GM23338 (cell line): ENCODE measurements around the gene SLC4A5. TPM values are rescaled to one million over a fixed set of nuclear protein-coding genes. Genes with fewer than 3 reads are reported as not detected.

Source experiments
- ATAC-seq: fragments of 200-7000 bp; cut with Tn5 transposase; 3 replicates; pipeline ENCODE4 v1.9.1; 2020
- DNase-seq: peaks from one replicate; pipeline ENCODE4 v3.0.0-alpha.2; 2015; ENCODE audit warnings: low spot score
- H2AFZ ChIP-seq: fragments of 200-600 bp; sonication (generic); 2 replicates; pipeline ENCODE4 v1.8.0; 2016; ENCODE audit warnings: antibody characterized with exemption, mild to moderate bottlenecking, moderate library complexity
- H3F3A ChIP-seq: fragments of 200-600 bp; sonication (generic); replicated peaks from 2 replicates; pipeline ENCODE4 v1.8.0; 2017; ENCODE audit warnings: antibody characterized with exemption, mixed run types, low read depth
- H3K27ac ChIP-seq: fragments of 200-600 bp; sonication (generic); 2 replicates; pipeline ENCODE4 v1.6.1; 2016; ENCODE audit warnings: low read depth
- H3K27me3 ChIP-seq: fragments of 200-600 bp; sonication (generic); 2 replicates; pipeline ENCODE4 v1.8.0; 2016; ENCODE audit warnings: mild to moderate bottlenecking, mixed run types, moderate library complexity; ENCODE audit not compliant: insufficient read depth
- H3K36me3 ChIP-seq: fragments of 200-600 bp; sonication (generic); 2 replicates; pipeline ENCODE4 v1.8.0; 2016; ENCODE audit warnings: mild to moderate bottlenecking; ENCODE audit not compliant: insufficient read depth
- H3K4me1 ChIP-seq: fragments of 200-600 bp; sonication (generic); 2 replicates; pipeline ENCODE4 v1.8.0; 2016; ENCODE audit warnings: mild to moderate bottlenecking, moderate library complexity; ENCODE audit not compliant: insufficient read depth
- H3K4me2 ChIP-seq: fragments of 200-600 bp; sonication (generic); 2 replicates; pipeline ENCODE4 v1.7.1; 2017; ENCODE audit warnings: mixed run types
- H3K4me3 ChIP-seq: fragments of 200-600 bp; sonication (generic); 2 replicates; pipeline ENCODE4 v1.6.1; 2016; ENCODE audit warnings: mixed run types
- H3K79me2 ChIP-seq: fragments of 200-600 bp; sonication (generic); replicated peaks from 2 replicates; pipeline ENCODE4 v1.8.0; 2017; ENCODE audit warnings: mild to moderate bottlenecking; ENCODE audit not compliant: insufficient read depth
- H3K9me2 ChIP-seq: fragments of 200-600 bp; sonication (generic); 2 replicates; pipeline ENCODE4 v1.8.0; 2017; ENCODE audit not compliant: insufficient read depth
- H4K20me1 ChIP-seq: fragments of 200-600 bp; sonication (generic); replicated peaks from 2 replicates; pipeline ENCODE4 v1.8.0; 2017; ENCODE audit warnings: mild to moderate bottlenecking; ENCODE audit not compliant: insufficient read depth
- H3K27ac Mint-ChIP-seq: 2 replicates; pipeline ENCODE4 v1.8.0; 2020; ENCODE audit warnings: inconsistent platforms, mild to moderate bottlenecking, moderate library complexity, mixed read lengths
- H3K27me3 Mint-ChIP-seq: 3 replicates; pipeline ENCODE4 v1.8.0; 2022; ENCODE audit warnings: low read depth, mild to moderate bottlenecking, moderate library complexity, mixed read lengths, inconsistent platforms; ENCODE audit not compliant: insufficient read depth, poor library complexity
- H3K36me3 Mint-ChIP-seq: 3 replicates; pipeline ENCODE4 v1.8.0; 2021; ENCODE audit warnings: low read depth, mild to moderate bottlenecking, inconsistent platforms, moderate library complexity, mixed read lengths
- H3K4me1 Mint-ChIP-seq: 3 replicates; pipeline ENCODE4 v1.8.0; 2020; ENCODE audit warnings: mild to moderate bottlenecking, inconsistent platforms, mixed read lengths
- H3K4me3 Mint-ChIP-seq: 3 replicates; pipeline ENCODE4 v1.8.0; 2021; ENCODE audit warnings: moderate library complexity, mild to moderate bottlenecking, inconsistent platforms, mixed read lengths
- H3K9me3 Mint-ChIP-seq: 3 replicates; pipeline ENCODE4 v1.8.0; 2020; ENCODE audit warnings: moderate library complexity, mild to moderate bottlenecking, inconsistent platforms, mixed read lengths
- CREB1 ChIP-seq: fragments of 250-450 bp; sonication (Bioruptor Pico); IDR thresholded peaks from 2 replicates; pipeline ENCODE4 v1.5.0; 2020; ENCODE audit warnings: low read depth, mild to moderate bottlenecking, moderate library complexity
- ETS1 ChIP-seq: IDR thresholded peaks from 2 replicates; pipeline ENCODE4 v1.6.1; 2016; ENCODE audit warnings: antibody characterized with exemption
- EZH2phosphoT487 ChIP-seq: fragments of 200-600 bp; sonication (generic); IDR thresholded peaks from one replicate; pipeline ENCODE4 v1.8.1; 2018; ENCODE audit warnings: antibody characterized with exemption; ENCODE audit not compliant: unreplicated experiment
- JUNB ChIP-seq: IDR thresholded peaks from one replicate; pipeline ENCODE4 v1.6.1; 2016; ENCODE audit warnings: antibody characterized with exemption; ENCODE audit not compliant: unreplicated experiment
- NANOG ChIP-seq: IDR thresholded peaks from 2 replicates; pipeline ENCODE4 v1.6.1; 2016; ENCODE audit warnings: antibody characterized with exemption, borderline replicate concordance
- POLR2AphosphoS5 ChIP-seq: IDR thresholded peaks from 2 replicates; pipeline ENCODE4 v1.6.1; 2016; ENCODE audit warnings: antibody characterized with exemption, low read depth
- STAT1 ChIP-seq: IDR thresholded peaks from one replicate; pipeline ENCODE4 v1.6.1; 2016; ENCODE audit warnings: antibody characterized with exemption; ENCODE audit not compliant: unreplicated experiment
- ZNF462 ChIP-seq: fragments of 250-450 bp; sonication (Bioruptor Pico); IDR thresholded peaks from 2 replicates; pipeline ENCODE4 v1.5.0; 2020; ENCODE audit warnings: mild to moderate bottlenecking, moderate library complexity
- polyA plus RNA-seq: library from polyadenylated mRNA; unstranded; fragments of >200 nt; fragmentation: Nextera tagmentation; extraction: Ambion mirVana; gene quantifications from 2 replicates; pipeline ENCODE4 v1.2.1, GENCODE V29; 2016
- total RNA-seq: library from RNA; depleted of rRNA; stranded (reverse); fragments of >200 nt; shearing (Covaris generic); gene quantifications from 2 replicates; pipeline ENCODE4 v1.2.3, GENCODE V29; 2014

Gene SLC4A5
- total and polyA plus RNA-seq, 2 experiments from 2014 or later = 0.24 to 0.70 TPM

- TF ChIP-seq ZNF462 (CRISPR knock-in tag) = no peak
- TF ChIP-seq STAT1 = no peak
- TF ChIP-seq NANOG = no peak
- TF ChIP-seq JUNB = no peak
- TF ChIP-seq ETS1 = no peak
- TF ChIP-seq CREB1 (CRISPR knock-in tag) = no peak
- TF ChIP-seq EZH2phosphoT487 = no peak
- no peak for TF ChIP-seq POLR2AphosphoS5
These were observed 45.8 kb downstream of the SLC4A5 start (continued) for GRCh38 chr2:74297391-74297790.

- no peaks in the 10 kb centered on the region for H3K36me3 ChIP-seq
- no peaks in the 10 kb centered on the region; the same call in 2 of the 3 replicates for H3K9me3 Mint-ChIP-seq
- peaks cover 7% of the 10 kb centered on the region for H3K27me3 Mint-ChIP-seq
- H4K20me1 ChIP-seq = no peaks in the 10 kb centered on the region
- no peaks in the 10 kb centered on the region for H3K79me2 ChIP-seq
- no peaks in the 10 kb centered on the region for H3F3A ChIP-seq
- no peak overlapping the region for H3K4me3 ChIP-seq
- no peak overlapping the region for H3K27ac Mint-ChIP-seq
- H3K36me3 Mint-ChIP-seq = no peaks in the 10 kb centered on the region
- H3K27me3 ChIP-seq = no peaks in the 10 kb centered on the region
- no peak overlapping the region for H2AFZ ChIP-seq
- H3K4me1 Mint-ChIP-seq = peaks cover 3% of the 10 kb centered on the region; the same call in 1 of the 3 replicates
- no peak for DNase-seq
- H3K4me3 Mint-ChIP-seq = no peak overlapping the region
- no peaks in the 10 kb centered on the region for H3K4me1 ChIP-seq
- no peak overlapping the region for H3K27ac ChIP-seq
- H3K9me2 ChIP-seq = no peaks in the 10 kb centered on the region
- no peak overlapping the region for H3K4me2 ChIP-seq
- no peak for ATAC-seq
- TF ChIP-seq ZNF462 (CRISPR knock-in tag) (no peak), JUNB (no peak), STAT1 (no peak)
These were observed 49.8 kb downstream of the SLC4A5 start for GRCh38 chr2:74293191-74293991.
